Fibroblast of lung (primary cell): ENCODE results near the gene PRKAG3.

Source experiments
- CTCF ChIP-seq, 2 donors: IDR thresholded peaks in 1 of 2; conservative IDR thresholded peaks in 1 of 2; 1 replicate in 1 of 2; 2 replicates in 1 of 2; pipeline ENCODE4 v1.5.1; 2011 to 2012; ENCODE audit warnings: low read length in 2 of 2, control low read depth in 1 of 2, inconsistent platforms in 1 of 2, low read depth in 1 of 2, mild to moderate bottlenecking in 1 of 2
- EZH2 ChIP-seq: IDR thresholded peaks from 2 replicates; pipeline ENCODE4 v1.5.1; 2012; ENCODE audit warnings: low read length, control low read depth, mild to moderate bottlenecking; ENCODE audit errors: missing control alignments

- TF ChIP-seq CTCF (conservative IDR thresholded peaks at IDR 0.05 in 1 of 2, IDR thresholded peaks at IDR 0.05 in 1 of 2; ENCODE audit: low read depth in 1 of 2, low read length in 2 of 2), result no peak
- TF ChIP-seq EZH2, result no peak
These were observed 49.7 kb downstream of the PRKAG3 start, which contains the start of gene CYP27A1 for GRCh38 chr2:218781691-218782527.
